Hematopoietic multipotent progenitor cell treated with erythropoietin and hydrocortisone succinate and interleukin-3 and kit ligand, for 6 days (in vitro differentiated cells): ENCODE data around the gene LPP.

Experiments
- DNase-seq: peaks from one replicate; pipeline ENCODE4 v3.0.0-alpha.2; 2015

The LPP gene

GRCh38 chr3:188863999-188864406 is 710.0 kb downstream of the LPP start:
- no peak for DNase-seq

GRCh38 chr3:188867691-188868265 is 713.8 kb downstream of the LPP start:
- no peak for DNase-seq

- no peak for DNase-seq
Measured at GRCh38 chr3:188868803-188869202, 714.8 kb downstream of the LPP start.

GRCh38 chr3:188869628-188870027 is 715.7 kb downstream of the LPP start:
- DNase-seq = no peak

GRCh38 chr3:188870431-188870830 is 716.5 kb downstream of the LPP start:
- no peak for DNase-seq

GRCh38 chr3:188874576-188874975 is 720.6 kb downstream of the LPP start:
- DNase-seq = no peak

GRCh38 chr3:188875413-188875812 is 721.5 kb downstream of the LPP start:
- DNase-seq = no peak

GRCh38 chr3:188876370-188876769 is 722.4 kb downstream of the LPP start:
- no peak for DNase-seq

- no peak for DNase-seq
Measured at GRCh38 chr3:188877381-188877780, 723.4 kb downstream of the LPP start.

GRCh38 chr3:188878076-188878475 is 724.1 kb downstream of the LPP start:
- no peak for DNase-seq

GRCh38 chr3:188881954-188882641 is 728.1 kb downstream of the LPP start:
- DNase-seq = no peak

GRCh38 chr3:188884299-188885043 is 730.5 kb downstream of the LPP start:
- no peak for DNase-seq

- no peak for DNase-seq
Measured at GRCh38 chr3:188888321-188889053, 734.5 kb downstream of the LPP start.

- DNase-seq = no peak
Measured at GRCh38 chr3:188889054-188889491, 735.1 kb downstream of the LPP start.

- DNase-seq = no peak
Measured at GRCh38 chr3:188890572-188891270, 736.8 kb downstream of the LPP start.

GRCh38 chr3:188899881-188900280 is 745.9 kb downstream of the LPP start:
- no peak for DNase-seq

GRCh38 chr3:188900421-188900951 is 746.5 kb downstream of the LPP start:
- no peak for DNase-seq

- no peak for DNase-seq
Measured at GRCh38 chr3:188901126-188901525, 747.2 kb downstream of the LPP start.

- DNase-seq = no peak
Measured at GRCh38 chr3:188901671-188902287, 747.8 kb downstream of the LPP start.

GRCh38 chr3:188904670-188905069 is 750.7 kb downstream of the LPP start:
- no peak for DNase-seq

- DNase-seq = no peak
Measured at GRCh38 chr3:188905547-188905946, 751.6 kb downstream of the LPP start.

GRCh38 chr3:188906236-188906635 is 752.3 kb downstream of the LPP start:
- no peak for DNase-seq
